HUES64 (cell line): ENCODE results near the gene IPMK.
A peak's percentile ranks its signal among the peaks of the same experiment; 100 is the strongest.
"Not testable (repeated sequence)": the region's sequence is repeated elsewhere in the genome, so short reads cannot be mapped to it uniquely, and the experiment has no call there.

Source experiments
- H3K27ac ChIP-seq: 2 replicates; pipeline ENCODE4 v1.7.0; 2013; ENCODE audit warnings: low read depth, low read length, inconsistent platforms
- H3K27me3 ChIP-seq: 2 replicates; pipeline ENCODE4 v1.6.1; 2013; ENCODE audit warnings: mild to moderate bottlenecking, low read length; ENCODE audit not compliant: insufficient read depth
- H3K36me3 ChIP-seq: 2 replicates; pipeline ENCODE4 v1.6.1; 2013; ENCODE audit warnings: mild to moderate bottlenecking, low read length; ENCODE audit not compliant: insufficient read depth
- H3K4me1 ChIP-seq: 2 replicates; pipeline ENCODE4 v1.6.1; 2013; ENCODE audit warnings: mild to moderate bottlenecking, low read length, moderate library complexity; ENCODE audit not compliant: insufficient read depth
- H3K4me3 ChIP-seq: 2 replicates; pipeline ENCODE4 v1.5.1; 2013; ENCODE audit warnings: mild to moderate bottlenecking, low read length, moderate library complexity
- H3K9ac ChIP-seq: 2 replicates; pipeline ENCODE4 v1.6.1; 2013; ENCODE audit warnings: mild to moderate bottlenecking, low read depth, low read length
- H3K9me3 ChIP-seq: 2 replicates; pipeline ENCODE4 v1.6.1; 2013; ENCODE audit warnings: low read depth, low read length; ENCODE audit not compliant: insufficient read depth
- WGBS: fragments of 150-250, 120-280 bp; methylation state at CpG from one replicate; pipeline ENCODE4 v1.1.7; 2013; ENCODE audit warnings: missing lambda C conversion rate; 5-methylcytosine and 5-hydroxymethylcytosine counted together

The IPMK gene

GRCh38 chr10:58266826-58267712 is 625 bp downstream of the IPMK start:
- peak overlapping the region; percentile 62 for H3K9ac ChIP-seq
- no peaks in the 10 kb centered on the region for H3K36me3 ChIP-seq
- H3K9me3 ChIP-seq: no peaks in the 10 kb centered on the region
- no peak overlapping the region; the same call in 1 of the 2 replicates for H3K27ac ChIP-seq
- H3K4me1 ChIP-seq: peaks cover 33% of the 10 kb centered on the region
- 1% methylated on average over 53 of the region's 53 CpGs for WGBS
- H3K27me3 ChIP-seq: peaks cover 7% of the 10 kb centered on the region; the same call in 1 of the 2 replicates
- H3K4me3 ChIP-seq: peak overlapping the region; percentile 79

GRCh38 chr10:58266003-58266825 is 1.5 kb downstream of the IPMK start:
- H3K9ac ChIP-seq: no peak overlapping the region
- H3K4me3 ChIP-seq: peak overlapping the region; percentile 79
- no peaks in the 10 kb centered on the region for H3K9me3 ChIP-seq
- peaks cover 7% of the 10 kb centered on the region; the same call in 1 of the 2 replicates for H3K27me3 ChIP-seq
- no peak overlapping the region for H3K27ac ChIP-seq
- 8% methylated on average over 13 of the region's 14 CpGs for WGBS
- peaks cover 33% of the 10 kb centered on the region for H3K4me1 ChIP-seq
- no peaks in the 10 kb centered on the region for H3K36me3 ChIP-seq

- H3K4me1 ChIP-seq: peaks cover 31% of the 10 kb centered on the region
- H3K9ac ChIP-seq: no peak overlapping the region
- H3K4me3 ChIP-seq: peak overlapping the region; percentile 79
- no peak overlapping the region for H3K27ac ChIP-seq
- no peaks in the 10 kb centered on the region for H3K9me3 ChIP-seq
- WGBS: no CpG with 5 or more reads among the region's 1 CpG
- H3K27me3 ChIP-seq: peaks cover 7% of the 10 kb centered on the region; the same call in 1 of the 2 replicates
- no peaks in the 10 kb centered on the region for H3K36me3 ChIP-seq
Observed at GRCh38 chr10:58265249-58265648, 2.4 kb downstream of the IPMK start.

- H3K4me3 ChIP-seq: peak overlapping the region; percentile 79
- H3K9ac ChIP-seq: no peak overlapping the region
- H3K27me3 ChIP-seq: peaks cover 7% of the 10 kb centered on the region; the same call in 1 of the 2 replicates
- H3K36me3 ChIP-seq: no peaks in the 10 kb centered on the region
- H3K9me3 ChIP-seq: no peaks in the 10 kb centered on the region
- no peak overlapping the region for H3K27ac ChIP-seq
- H3K4me1 ChIP-seq: peaks cover 27% of the 10 kb centered on the region
- 8% methylated on average over 2 of the region's 5 CpGs for WGBS
Observed at GRCh38 chr10:58264780-58265179, 2.9 kb downstream of the IPMK start.

- Histone ChIP-seq H3K27me3 (peaks cover 7% of the 10 kb centered on the region; the same call in 1 of the 2 replicates), H3K9me3 (0 out of 2 replicates have a peak, but pooled peaks cover under 1% of the 10 kb centered on the region), H3K4me1 (peaks cover 25% of the 10 kb centered on the region), H3K27ac (no peak overlapping the region), H3K36me3 (no peaks in the 10 kb centered on the region; the same call in 1 of the 2 replicates), H3K4me3 (no peak overlapping the region), H3K9ac (no peak overlapping the region)
Observed at GRCh38 chr10:58262766-58263165, 4.9 kb downstream of the IPMK start.

GRCh38 chr10:58260334-58260733 is 7.4 kb downstream of the IPMK start:
- Histone ChIP-seq H3K27me3 (no peaks in the 10 kb centered on the region), H3K36me3 (peaks cover 4% of the 10 kb centered on the region; the same call in 1 of the 2 replicates), H3K27ac (no peak overlapping the region), H3K4me3 (no peak overlapping the region), H3K4me1 (peaks cover 15% of the 10 kb centered on the region), H3K9me3 (peaks cover 13% of the 10 kb centered on the region), H3K9ac (no peak overlapping the region)

GRCh38 chr10:58258977-58259692 is 8.6 kb downstream of the IPMK start:
- H3K4me3 ChIP-seq: no peak overlapping the region
- H3K27me3 ChIP-seq: no peaks in the 10 kb centered on the region
- no peak overlapping the region for H3K9ac ChIP-seq
- H3K36me3 ChIP-seq: peaks cover 4% of the 10 kb centered on the region; the same call in 1 of the 2 replicates
- H3K27ac ChIP-seq: no peak overlapping the region
- peaks cover 22% of the 10 kb centered on the region for H3K9me3 ChIP-seq
- peaks cover 3% of the 10 kb centered on the region for H3K4me1 ChIP-seq
- WGBS: 96% methylated on average over 4 of the region's 4 CpGs

- not testable (repeated sequence) for H3K36me3 ChIP-seq, H3K9ac ChIP-seq, H3K27ac ChIP-seq, H3K27me3 ChIP-seq, H3K4me3 ChIP-seq, H3K4me1 ChIP-seq
- H3K9me3 ChIP-seq: peaks cover 30% of the 10 kb centered on the region
- WGBS: 90% methylated on average over 7 of the region's 7 CpGs
Observed at GRCh38 chr10:58256013-58256780, 11.5 kb downstream of the IPMK start.

- Histone ChIP-seq H3K36me3 (peaks cover 4% of the 10 kb centered on the region; the same call in 1 of the 2 replicates), H3K9me3 (peaks cover 30% of the 10 kb centered on the region), H3K27ac (no peak overlapping the region), H3K9ac (no peak overlapping the region), H3K27me3 (no peaks in the 10 kb centered on the region), H3K4me1 (no peaks in the 10 kb centered on the region), H3K4me3 (no peak overlapping the region)
- WGBS: 88% methylated on average over 1 of the region's 1 CpG
Observed at GRCh38 chr10:58254644-58255043, 13.1 kb downstream of the IPMK start.

GRCh38 chr10:58253184-58253583 is 14.5 kb downstream of the IPMK start:
- Histone ChIP-seq H3K4me3 (no peak overlapping the region), H3K4me1 (no peaks in the 10 kb centered on the region), H3K27me3 (no peaks in the 10 kb centered on the region), H3K9ac (no peak overlapping the region), H3K36me3 (peaks cover 4% of the 10 kb centered on the region; the same call in 1 of the 2 replicates), H3K9me3 (peaks cover 30% of the 10 kb centered on the region), H3K27ac (no peak overlapping the region)
- WGBS: 99% methylated on average over 4 of the region's 4 CpGs
